Fibroblast of lung (primary cell): ENCODE measurements around the gene BCO1. TPM values are rescaled to one million over a fixed set of nuclear protein-coding genes. Genes with fewer than 3 reads are reported as not detected.

ENCODE experiments used
- DNase-seq, 2 donors: peaks; one replicate each; pipeline versions ENCODE4 v3.0.0 to v3.0.0-alpha.2; 2010; ENCODE audit warnings: low read depth in 2 of 2
- H2AFZ ChIP-seq: 2 replicates; pipeline ENCODE4 v1.5.1; 2012; ENCODE audit warnings: low read length, control low read depth, inconsistent platforms
- H3K27ac ChIP-seq: 2 replicates; pipeline ENCODE4 v1.5.1; 2011; ENCODE audit warnings: low read length, control low read depth; ENCODE audit not compliant: insufficient read depth
- H3K27me3 ChIP-seq: 2 replicates; pipeline ENCODE4 v1.5.1; 2011; ENCODE audit warnings: mild to moderate bottlenecking, low read length; ENCODE audit not compliant: control insufficient read depth, insufficient read depth
- H3K36me3 ChIP-seq: 2 replicates; pipeline ENCODE4 v1.5.1; 2011; ENCODE audit warnings: low read length; ENCODE audit not compliant: control insufficient read depth, insufficient read depth
- H3K4me1 ChIP-seq: 2 replicates; pipeline ENCODE4 v1.5.1; 2011; ENCODE audit warnings: low read length; ENCODE audit not compliant: control insufficient read depth, insufficient read depth; ENCODE audit errors: extremely low read depth
- H3K4me2 ChIP-seq: 2 replicates; pipeline ENCODE4 v1.5.1; 2011; ENCODE audit warnings: low read length, control low read depth; ENCODE audit not compliant: insufficient read depth; ENCODE audit errors: extremely low read depth
- H3K4me3 ChIP-seq, 4 experiments: fragments of 200-600 bp in 1 of 4; sonication (generic) in 1 of 4; replicated peaks in 1 of 4; 2 replicates each; pipeline ENCODE4 v1.5.1; 2011 to 2016; ENCODE audit warnings: low read length in 4 of 4, low read depth in 3 of 4, mild to moderate bottlenecking in 3 of 4, control low read depth in 2 of 4, inconsistent platforms in 1 of 4, mixed read lengths in 1 of 4; ENCODE audit not compliant: insufficient read depth in 1 of 4; ENCODE audit errors: control extremely low read depth in 1 of 4
- H3K79me2 ChIP-seq: 2 replicates; pipeline ENCODE4 v1.5.1; 2012; ENCODE audit warnings: mild to moderate bottlenecking, low read length, inconsistent platforms; ENCODE audit not compliant: control insufficient read depth, insufficient read depth
- H3K9ac ChIP-seq: 2 replicates; pipeline ENCODE4 v1.5.1; 2011; ENCODE audit warnings: mild to moderate bottlenecking, low read length, control low read depth; ENCODE audit not compliant: insufficient read depth
- H3K9me3 ChIP-seq: 2 replicates; pipeline ENCODE4 v1.5.1; 2012; ENCODE audit warnings: low read depth, low read length; ENCODE audit not compliant: control insufficient read depth, insufficient read depth
- H4K20me1 ChIP-seq: 2 replicates; pipeline ENCODE4 v1.5.1; 2011; ENCODE audit warnings: low read length; ENCODE audit not compliant: control insufficient read depth, insufficient read depth; ENCODE audit errors: extremely low read depth
- EZH2 ChIP-seq: IDR thresholded peaks from 2 replicates; pipeline ENCODE4 v1.5.1; 2012; ENCODE audit warnings: low read length, control low read depth, mild to moderate bottlenecking; ENCODE audit errors: missing control alignments
- polyA plus RNA-seq, 2 donors: library from polyadenylated mRNA; depleted of rRNA in 1 of 2; stranded (reverse) in 1 of 2; unstranded in 1 of 2; fragments of >200 nt; gene quantifications; 2 replicates each; pipeline ENCODE4 v1.2.1, GENCODE V29; 2011 to 2012; ENCODE audit warnings: missing spikeins in 1 of 2
- total RNA-seq: library from RNA; depleted of rRNA; stranded (reverse); fragments of >200 nt; gene quantifications from 2 replicates; pipeline ENCODE4 v1.2.1, GENCODE V29; 2014
- TF ChIP-seq, protein P1 (sequence below), 2 donors: IDR thresholded peaks in 1 of 2; conservative IDR thresholded peaks in 1 of 2; 1 replicate in 1 of 2; 2 replicates in 1 of 2; pipeline ENCODE4 v1.5.1; 2011 to 2012; ENCODE audit warnings: low read length in 2 of 2, control low read depth in 1 of 2, inconsistent platforms in 1 of 2, low read depth in 1 of 2, mild to moderate bottlenecking in 1 of 2

Gene BCO1
- total and polyA plus RNA-seq, 2 donors (not counting 1 experiment from before 2014, with no cell fraction given) = under 0.01 to 0.05 TPM

DNA sequence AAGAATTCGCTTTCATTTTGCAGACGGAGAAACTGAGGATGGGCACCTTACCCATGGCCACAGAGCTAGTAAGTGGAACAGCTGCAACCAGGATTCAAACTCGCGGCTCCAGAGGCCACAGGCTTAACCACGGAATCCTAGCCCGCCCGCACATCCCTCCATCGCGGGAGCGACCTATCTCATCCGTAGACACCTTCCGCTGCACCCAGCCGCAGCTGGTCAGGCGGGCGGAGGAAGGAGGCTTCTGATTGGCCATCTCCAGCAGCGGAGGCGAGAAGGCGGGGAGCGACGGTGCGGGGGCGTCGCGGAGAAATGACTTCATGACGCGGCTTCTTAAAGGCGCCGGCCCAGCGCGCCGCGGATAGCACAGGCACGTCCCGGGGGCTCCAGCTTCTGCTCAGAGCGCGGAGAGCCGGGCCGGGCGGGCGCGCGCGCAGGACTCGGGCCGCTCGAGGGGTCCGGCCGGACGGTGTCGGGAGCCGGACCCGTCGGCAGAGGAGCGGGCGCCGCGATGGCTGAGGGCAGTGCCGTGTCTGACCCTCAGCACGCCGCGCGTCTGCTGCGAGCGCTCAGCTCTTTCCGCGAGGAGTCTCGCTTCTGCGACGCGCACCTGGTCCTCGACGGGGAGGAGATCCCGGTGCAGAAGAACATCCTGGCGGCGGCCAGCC is 76.2 kb downstream of the BCO1 start, which contains the start of gene GAN:
Gene GAN, plus strand, starts transcription at position 360 of the 668 bp plus-strand sequence. Its CDS starts 152 bp downstream, at position 512.
- Histone ChIP-seq H3K79me2 (peaks cover 24% of the 10 kb centered on the region), H3K9ac (peak within 1 kb of the TSS; percentile 79), H3K36me3 (no peaks in the 10 kb centered on the region)

DNA sequence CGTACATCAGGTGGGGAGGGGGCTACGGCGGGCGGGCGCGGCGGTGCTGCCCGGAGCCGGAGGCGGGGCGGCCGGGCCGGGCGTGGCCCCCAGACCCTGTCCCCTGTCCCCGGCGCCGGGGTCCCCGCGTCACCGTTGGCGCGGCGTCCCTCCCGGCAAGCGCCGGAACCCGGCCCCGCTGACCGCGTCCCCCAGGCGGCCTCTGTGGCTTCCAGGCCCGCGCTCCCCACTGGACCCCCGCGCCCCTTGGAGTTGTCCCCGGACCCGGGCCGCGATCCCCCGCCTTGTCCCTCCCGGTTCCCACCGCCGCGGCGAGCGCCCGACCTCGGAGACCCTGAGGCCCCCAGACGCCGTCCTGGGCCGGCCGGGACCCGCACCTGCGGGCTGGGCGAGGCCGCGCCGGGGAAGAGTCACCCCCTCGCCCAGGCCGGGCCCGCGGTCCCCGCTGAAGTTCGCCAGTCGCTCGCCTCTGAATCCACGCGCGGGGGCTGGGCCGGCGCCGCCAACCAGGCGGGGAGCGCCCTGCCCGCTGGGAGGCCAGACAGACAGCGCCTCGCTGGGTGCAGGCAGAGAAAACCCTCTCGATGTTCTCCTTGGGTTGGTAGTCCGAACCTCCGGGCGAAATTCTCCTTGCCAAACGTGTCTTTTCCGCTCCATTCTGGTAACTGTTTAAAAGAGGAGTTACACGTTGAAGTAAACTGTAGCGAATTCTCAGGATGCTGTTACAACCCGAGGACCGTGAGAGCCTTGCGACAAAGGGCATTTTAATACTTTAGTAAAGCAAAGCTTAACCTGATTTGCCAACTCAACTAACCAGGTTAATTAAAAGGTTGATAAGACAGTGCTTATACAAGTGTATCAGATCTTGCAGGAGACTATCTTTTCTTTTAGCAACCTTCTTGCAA is 77.0 kb downstream of the BCO1 start:
- peak overlapping the region; percentile 61 for H3K4me2 ChIP-seq
- peak overlapping the region; percentile 76 for H3K27ac ChIP-seq
- H3K27me3 ChIP-seq = no peaks in the 10 kb centered on the region
- H3K79me2 ChIP-seq = peaks cover 27% of the 10 kb centered on the region
- H3K36me3 ChIP-seq = no peaks in the 10 kb centered on the region
- TF ChIP-seq, protein P1, sequence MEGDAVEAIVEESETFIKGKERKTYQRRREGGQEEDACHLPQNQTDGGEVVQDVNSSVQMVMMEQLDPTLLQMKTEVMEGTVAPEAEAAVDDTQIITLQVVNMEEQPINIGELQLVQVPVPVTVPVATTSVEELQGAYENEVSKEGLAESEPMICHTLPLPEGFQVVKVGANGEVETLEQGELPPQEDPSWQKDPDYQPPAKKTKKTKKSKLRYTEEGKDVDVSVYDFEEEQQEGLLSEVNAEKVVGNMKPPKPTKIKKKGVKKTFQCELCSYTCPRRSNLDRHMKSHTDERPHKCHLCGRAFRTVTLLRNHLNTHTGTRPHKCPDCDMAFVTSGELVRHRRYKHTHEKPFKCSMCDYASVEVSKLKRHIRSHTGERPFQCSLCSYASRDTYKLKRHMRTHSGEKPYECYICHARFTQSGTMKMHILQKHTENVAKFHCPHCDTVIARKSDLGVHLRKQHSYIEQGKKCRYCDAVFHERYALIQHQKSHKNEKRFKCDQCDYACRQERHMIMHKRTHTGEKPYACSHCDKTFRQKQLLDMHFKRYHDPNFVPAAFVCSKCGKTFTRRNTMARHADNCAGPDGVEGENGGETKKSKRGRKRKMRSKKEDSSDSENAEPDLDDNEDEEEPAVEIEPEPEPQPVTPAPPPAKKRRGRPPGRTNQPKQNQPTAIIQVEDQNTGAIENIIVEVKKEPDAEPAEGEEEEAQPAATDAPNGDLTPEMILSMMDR (conservative IDR thresholded peaks at IDR 0.05 in 1 of 2, IDR thresholded peaks at IDR 0.05 in 1 of 2; ENCODE audit: low read depth in 1 of 2, low read length in 2 of 2) = peak; percentile 3 to 8
- TF ChIP-seq EZH2 = no peak
- DNase-seq = peak; percentile 43 to 61
- H3K4me3 ChIP-seq = peak overlapping the region; percentile 62 to 92 (median 84)
- peaks cover 13% of the 10 kb centered on the region for H3K4me1 ChIP-seq
- peak overlapping the region; percentile 77 for H2AFZ ChIP-seq
- H3K9ac ChIP-seq = peak overlapping the region; percentile 79
- no peaks in the 10 kb centered on the region for H4K20me1 ChIP-seq
- no peaks in the 10 kb centered on the region for H3K9me3 ChIP-seq

More for the DNA sequence above, 76.2 kb downstream of the BCO1 start, which contains the start of gene GAN:
- TF ChIP-seq, protein P1 (conservative IDR thresholded peaks at IDR 0.05 in 1 of 2, IDR thresholded peaks at IDR 0.05 in 1 of 2; ENCODE audit: low read depth in 1 of 2, low read length in 2 of 2) = no peak
- no peak for TF ChIP-seq EZH2
- peak within 1 kb of the TSS; percentile 95 for H2AFZ ChIP-seq
- H3K4me2 ChIP-seq = peak within 1 kb of the TSS; percentile 61
- no peaks in the 10 kb centered on the region for H4K20me1 ChIP-seq
- peak within 1 kb of the TSS; percentile 62 to 92 (median 87) for H3K4me3 ChIP-seq
- H3K27me3 ChIP-seq = no peaks in the 10 kb centered on the region
- H3K4me1 ChIP-seq = peaks cover 6% of the 10 kb centered on the region
- no peaks in the 10 kb centered on the region for H3K9me3 ChIP-seq
- peak; percentile 95 to 97 for DNase-seq
- peak within 1 kb of the TSS; percentile 76 for H3K27ac ChIP-seq

DNA sequence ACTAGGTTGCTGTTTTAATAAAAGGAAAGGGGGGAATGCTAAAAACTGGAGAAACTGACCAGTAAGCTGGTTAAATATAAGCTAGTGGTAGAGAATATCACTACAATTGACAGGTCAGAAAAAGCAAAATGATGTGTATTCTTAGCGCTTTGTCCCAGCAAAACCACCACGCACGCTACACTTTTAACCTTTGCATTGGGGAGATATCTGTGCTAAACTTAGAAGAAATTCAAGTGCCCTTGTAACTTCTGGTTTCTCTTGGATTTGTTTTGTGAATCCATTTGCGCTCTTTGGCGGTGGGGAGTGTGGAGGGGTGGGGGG is 77.6 kb downstream of the BCO1 start:
- Histone ChIP-seq H3K4me1 (peaks cover 13% of the 10 kb centered on the region), H2AFZ (no peak overlapping the region), H3K79me2 (peaks cover 27% of the 10 kb centered on the region), H3K36me3 (no peaks in the 10 kb centered on the region), H3K9me3 (no peaks in the 10 kb centered on the region), H4K20me1 (no peaks in the 10 kb centered on the region), H3K27ac (no peak overlapping the region), H3K4me3 (peak overlapping the region; percentile 62 to 92 (median 84)), H3K9ac (no peak overlapping the region), H3K27me3 (no peaks in the 10 kb centered on the region), H3K4me2 (peak overlapping the region; percentile 61)
- no peak for DNase-seq
- TF ChIP-seq, protein P1 (conservative IDR thresholded peaks at IDR 0.05 in 1 of 2, IDR thresholded peaks at IDR 0.05 in 1 of 2; ENCODE audit: low read depth in 1 of 2, low read length in 2 of 2) = no peak
- TF ChIP-seq EZH2 = no peak
